NCI-H2081 (cell line): ENCODE measurements around the gene RHBDL1.
A peak's percentile ranks its signal among the peaks of the same experiment; 100 is the strongest.

Experiments
- DNase-seq, 2 experiments: peaks; one replicate each; lab custom pipeline; 2025; lab: John Stamatoyannopoulos, UW

Gene RHBDL1

GRCh38 chr16:674214-674881, 1.1 kb upstream of the RHBDL1 start:
- DNase-seq: no peak

DNA sequence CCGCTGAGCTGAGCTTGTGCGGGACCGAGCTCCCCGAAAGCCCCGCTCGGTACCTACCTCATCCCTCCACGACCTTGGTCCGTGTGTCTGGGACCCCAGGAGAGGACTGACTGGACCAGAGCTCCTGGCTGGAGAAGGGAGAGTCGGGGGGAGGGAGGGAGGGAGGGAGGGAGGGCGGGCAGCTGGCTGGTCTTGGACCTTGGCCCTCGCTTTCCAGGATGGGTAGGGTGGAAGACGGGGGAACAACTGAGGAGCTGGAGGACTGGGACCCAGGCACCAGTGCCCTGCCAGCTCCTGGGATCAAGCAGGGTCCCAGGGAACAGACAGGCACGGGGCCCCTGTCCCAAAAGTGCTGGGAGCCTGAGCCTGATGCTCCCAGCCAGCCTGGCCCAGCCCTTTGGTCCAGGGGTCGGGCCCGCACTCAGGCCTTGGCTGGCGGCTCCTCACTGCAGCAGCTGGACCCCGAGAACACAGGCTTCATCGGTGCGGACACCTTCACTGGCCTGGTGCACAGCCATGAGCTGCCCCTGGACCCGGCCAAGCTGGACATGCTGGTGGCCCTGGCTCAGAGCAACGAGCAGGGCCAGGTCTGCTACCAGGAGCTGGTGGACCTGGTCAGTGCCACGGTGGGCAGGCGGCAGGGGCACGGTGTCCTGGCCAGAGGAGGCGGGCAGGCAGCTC, 553 bp downstream of the RHBDL1 start:
- no peak for DNase-seq

GRCh38 chr16:676565-676902, 1.1 kb downstream of the RHBDL1 start:
- no peak for DNase-seq

- DNase-seq: peak; percentile 38 to 65
Observed at GRCh38 chr16:676913-677312, 1.4 kb downstream of the RHBDL1 start.

DNA sequence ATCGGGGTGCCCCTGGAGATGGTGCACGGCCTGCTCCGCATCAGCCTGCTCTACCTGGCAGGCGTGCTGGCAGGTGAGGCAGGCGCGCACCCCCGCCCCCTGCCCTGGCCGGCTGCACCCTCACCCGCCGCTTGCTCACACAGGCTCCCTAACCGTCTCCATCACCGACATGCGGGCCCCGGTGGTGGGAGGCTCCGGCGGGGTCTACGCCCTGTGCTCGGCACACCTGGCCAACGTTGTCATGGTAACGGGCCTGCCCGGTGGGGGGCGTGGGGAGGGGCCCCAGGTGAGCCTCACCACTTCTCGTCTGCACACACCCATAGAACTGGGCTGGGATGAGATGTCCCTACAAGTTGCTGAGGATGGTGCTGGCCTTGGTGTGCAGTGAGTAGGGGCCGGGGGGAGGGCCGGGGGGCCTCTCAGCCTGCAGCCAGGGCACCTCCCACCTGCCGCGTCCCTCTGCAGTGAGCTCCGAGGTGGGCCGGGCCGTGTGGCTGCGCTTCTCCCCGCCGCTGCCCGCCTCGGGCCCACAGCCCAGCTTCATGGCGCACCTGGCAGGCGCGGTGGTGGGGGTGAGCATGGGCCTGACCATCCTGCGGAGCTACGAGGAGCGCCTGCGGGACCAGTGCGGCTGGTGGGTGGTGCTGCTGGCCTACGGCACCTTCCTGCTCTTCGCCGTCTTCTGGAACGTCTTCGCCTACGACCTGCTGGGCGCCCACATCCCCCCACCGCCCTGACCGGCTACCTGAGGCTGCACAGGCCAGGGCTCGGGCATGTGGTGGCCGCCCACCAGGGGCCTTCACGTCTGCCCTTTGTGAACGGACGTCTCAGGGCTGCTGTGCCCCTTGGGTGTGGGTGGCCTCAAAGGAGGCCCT, 2.1 kb downstream of the RHBDL1 start:
- DNase-seq: peak; percentile 27 to 54

DNA sequence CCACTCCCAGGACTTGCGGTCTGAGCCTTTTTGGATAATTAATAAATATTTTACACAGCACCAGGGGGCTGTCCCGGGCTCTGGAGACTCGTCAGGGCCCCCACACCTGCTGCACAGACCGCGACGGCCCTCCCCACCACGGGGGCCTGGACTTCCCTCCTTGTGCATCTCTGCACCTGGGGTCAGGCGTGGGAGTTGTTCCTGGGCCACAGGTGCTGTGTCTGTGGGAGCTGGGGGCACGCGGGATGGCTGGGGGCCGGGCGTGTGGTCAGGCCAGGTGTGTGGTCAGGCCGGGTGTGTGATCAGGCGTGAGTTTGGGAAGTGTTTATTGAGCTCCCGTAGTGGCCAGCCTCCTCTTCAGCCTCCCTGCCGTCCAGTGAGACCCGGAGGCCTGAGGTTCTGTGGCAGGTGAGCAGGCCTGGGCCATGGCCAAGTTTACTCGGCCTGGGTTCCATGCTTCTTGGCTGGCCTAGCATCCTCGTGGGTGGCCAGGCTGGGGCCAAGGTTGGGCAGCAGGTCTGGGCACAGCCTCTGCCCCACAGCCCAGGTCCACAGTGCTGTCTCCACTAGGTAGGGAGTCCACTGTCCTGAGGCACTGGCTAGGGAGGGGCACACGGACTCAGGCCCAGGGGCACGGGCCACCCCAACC, 2.9 kb downstream of the RHBDL1 start:
- no peak for DNase-seq

GRCh38 chr16:678858-679813, 3.7 kb downstream of the RHBDL1 start:
- DNase-seq: peak; percentile 35 to 41

DNA sequence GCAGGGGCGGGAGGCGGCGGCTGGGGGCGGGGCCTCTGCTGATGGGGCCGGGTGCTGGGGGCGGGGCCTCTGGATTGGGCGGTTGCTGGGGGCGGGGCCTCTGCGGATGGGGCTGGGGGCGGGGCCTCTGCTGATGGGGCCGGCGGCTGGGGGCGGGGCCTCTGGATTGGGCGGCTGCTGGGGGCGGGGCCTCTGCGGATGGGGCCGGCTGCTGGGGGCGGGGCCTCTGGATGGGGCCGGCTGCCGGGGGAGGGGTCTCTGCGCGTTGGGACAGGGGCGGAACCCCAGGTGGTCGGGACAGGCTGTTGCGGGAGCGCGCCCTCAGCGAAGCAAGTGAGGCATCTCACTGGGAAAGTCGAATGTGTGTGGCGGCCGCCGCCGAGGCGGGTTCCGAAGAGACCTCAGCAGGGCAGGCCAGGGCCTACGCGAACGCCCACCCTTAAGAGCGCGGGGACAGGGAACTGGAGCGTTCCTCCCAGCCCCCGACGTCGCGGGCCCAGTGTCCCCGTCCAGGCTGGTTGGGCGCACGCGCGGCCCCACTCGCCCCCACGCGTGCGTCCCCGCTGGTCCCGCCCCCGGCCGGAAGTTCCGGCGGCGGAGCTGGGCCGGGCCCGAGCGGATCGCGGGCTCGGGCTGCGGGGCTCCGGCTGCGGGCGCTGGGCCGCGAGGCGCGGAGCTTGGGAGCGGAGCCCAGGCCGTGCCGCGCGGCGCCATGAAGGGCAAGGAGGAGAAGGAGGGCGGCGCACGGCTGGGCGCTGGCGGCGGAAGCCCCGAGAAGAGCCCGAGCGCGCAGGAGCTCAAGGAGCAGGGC, 4.5 kb downstream of the RHBDL1 start, which contains the start of gene STUB1:
Gene STUB1 (plus strand): TSS at position 597 of the 811 bp plus-strand sequence. CDS start 116 bp downstream, at position 713.
- DNase-seq: peak; percentile 75 to 85

DNA sequence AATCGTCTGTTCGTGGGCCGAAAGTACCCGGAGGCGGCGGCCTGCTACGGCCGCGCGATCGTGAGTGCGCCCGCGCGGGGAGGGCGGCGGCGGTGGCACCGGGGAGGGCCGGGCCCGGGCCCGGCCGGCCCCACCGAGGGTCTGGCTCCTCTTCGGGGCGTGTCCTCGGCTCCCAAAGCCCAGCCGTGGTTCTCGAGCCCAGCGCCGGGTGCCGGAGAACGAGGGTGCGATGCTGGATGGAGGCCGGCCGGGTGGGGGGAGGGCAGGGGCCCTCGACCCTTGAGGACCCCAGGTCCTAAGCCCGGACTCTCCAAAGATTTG, 5.1 kb downstream of the RHBDL1 start:
- DNase-seq: no peak

DNA sequence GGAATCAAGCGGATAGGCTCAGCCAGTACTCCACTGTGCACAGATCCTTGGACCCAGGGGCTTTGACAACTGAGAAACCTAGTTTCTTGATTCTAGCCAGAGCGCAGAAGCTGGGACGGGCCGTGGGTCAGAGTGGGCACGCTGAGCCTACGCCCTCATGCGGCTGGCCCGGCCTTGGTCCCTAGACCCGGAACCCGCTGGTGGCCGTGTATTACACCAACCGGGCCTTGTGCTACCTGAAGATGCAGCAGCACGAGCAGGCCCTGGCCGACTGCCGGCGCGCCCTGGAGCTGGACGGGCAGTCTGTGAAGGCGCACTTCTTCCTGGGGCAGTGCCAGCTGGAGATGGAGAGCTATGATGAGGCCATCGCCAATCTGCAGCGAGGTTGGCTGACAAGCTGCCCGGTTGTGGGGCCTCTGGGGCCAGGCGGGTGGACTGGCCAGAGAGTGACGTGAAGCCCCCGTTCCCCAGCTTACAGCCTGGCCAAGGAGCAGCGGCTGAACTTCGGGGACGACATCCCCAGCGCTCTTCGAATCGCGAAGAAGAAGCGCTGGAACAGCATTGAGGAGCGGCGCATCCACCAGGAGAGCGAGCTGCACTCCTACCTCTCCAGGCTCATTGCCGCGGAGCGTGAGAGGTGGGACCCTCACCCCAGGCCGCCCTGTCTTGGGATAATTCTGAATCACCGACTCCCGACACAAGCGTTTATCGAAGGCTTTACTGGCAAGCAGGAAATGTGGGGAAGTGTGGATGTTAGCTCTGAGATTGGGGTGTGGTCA, 5.7 kb downstream of the RHBDL1 start:
- peak in 1 of 2 experiments; percentile 38 for DNase-seq

DNA sequence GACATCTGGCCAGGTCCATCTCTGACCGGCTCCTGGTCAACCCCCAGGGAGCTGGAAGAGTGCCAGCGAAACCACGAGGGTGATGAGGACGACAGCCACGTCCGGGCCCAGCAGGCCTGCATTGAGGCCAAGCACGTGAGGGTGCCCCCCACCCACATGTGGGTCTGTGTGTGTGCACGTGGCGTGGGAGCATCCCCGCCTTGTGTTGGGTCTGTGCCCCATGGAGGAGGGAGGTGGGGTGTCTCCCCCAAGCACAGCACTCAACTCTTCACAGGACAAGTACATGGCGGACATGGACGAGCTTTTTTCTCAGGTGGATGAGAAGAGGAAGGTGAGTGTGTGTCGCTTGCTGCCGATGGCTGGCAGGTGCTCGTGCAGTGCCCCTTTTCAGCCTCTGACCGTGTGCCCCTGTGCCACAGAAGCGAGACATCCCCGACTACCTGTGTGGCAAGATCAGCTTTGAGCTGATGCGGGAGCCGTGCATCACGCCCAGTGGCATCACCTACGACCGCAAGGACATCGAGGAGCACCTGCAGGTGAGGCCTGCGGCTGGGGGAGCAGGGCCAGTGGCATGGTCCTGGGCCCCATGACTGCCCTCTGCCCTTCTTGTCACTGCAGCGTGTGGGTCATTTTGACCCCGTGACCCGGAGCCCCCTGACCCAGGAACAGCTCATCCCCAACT, 6.4 kb downstream of the RHBDL1 start:
- no peak for DNase-seq

DNA sequence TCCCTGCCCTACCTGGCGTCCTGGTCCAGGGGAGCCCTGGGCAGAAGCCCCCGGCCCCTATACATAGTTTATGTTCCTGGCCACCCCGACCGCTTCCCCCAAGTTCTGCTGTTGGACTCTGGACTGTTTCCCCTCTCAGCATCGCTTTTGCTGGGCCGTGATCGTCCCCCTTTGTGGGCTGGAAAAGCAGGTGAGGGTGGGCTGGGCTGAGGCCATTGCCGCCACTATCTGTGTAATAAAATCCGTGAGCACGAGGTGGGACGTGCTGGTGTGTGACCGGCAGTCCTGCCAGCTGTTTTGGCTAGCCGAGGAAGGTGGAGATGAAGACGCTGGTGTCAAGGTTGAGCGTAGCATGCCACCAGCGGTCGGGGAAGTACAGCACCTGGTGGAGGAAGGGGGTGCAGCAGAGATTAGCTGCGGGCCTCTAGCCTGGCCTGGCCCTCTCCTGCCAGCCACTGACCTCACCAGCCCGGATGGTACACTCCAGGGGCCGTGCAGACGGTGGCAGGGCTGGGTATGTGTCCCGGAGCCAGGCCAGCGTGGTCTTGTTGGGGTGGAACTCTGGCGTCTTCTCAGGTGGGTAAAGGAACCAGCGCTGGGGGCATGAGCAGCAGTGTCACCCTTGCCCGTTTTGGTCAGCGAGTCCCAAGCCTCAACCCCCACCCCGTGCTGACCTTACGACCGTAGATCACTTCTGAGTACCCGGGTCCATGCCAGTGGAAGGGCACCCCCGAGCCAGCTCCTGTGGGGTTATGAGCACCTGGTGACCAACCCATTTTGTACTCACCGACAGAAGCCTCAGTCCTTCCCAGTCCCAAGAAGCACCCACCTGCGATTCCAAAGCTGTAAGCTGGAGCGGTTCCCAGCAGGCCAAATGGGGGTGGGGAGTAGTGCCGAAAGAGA, 7.3 kb downstream of the RHBDL1 start:
- no peak for DNase-seq

DNA sequence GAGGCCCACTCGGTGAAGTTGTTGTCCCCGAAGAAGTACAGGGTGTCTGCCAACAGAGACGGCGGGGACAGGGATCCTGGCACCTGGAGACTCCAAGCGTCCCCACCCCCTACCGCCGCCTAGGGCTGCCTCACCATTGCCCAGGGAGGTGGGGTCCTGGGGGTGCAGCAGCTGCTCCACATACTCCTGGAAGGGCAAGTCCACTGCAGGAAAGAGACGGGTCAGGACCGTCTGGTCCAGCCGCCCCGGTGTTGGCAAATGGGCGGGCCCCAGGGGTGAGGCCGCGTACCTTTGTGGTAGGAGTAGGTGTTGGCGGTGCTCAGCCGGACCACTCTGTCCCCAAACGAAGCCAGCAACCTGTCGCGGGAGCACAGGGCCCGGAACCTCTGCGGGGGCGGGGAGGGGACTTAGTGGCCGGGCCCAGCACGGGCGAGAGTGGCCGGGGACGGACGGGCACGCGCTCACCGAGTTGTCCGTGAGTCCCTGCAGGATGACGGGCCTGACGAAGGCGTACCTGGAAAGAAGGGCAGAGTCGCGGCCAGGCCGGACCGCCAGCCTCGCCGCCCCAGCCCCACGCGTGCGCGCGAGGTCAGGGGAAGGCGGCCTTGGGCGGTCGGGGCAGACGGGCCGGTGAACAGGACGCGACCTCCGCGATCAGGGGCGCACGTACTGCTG, 8.1 kb downstream of the RHBDL1 start:
- DNase-seq: no peak

- DNase-seq: peak; percentile 96 to 97
Observed at GRCh38 chr16:684071-684794, 8.8 kb downstream of the RHBDL1 start, which contains the start of gene JMJD8. JMJD8 (minus strand) TSS chr16:684334; CDS start chr16:684319, 15 bp downstream.

- DNase-seq: peak; percentile 89 to 94
Observed at GRCh38 chr16:684961-685696, 9.7 kb downstream of the RHBDL1 start.

DNA sequence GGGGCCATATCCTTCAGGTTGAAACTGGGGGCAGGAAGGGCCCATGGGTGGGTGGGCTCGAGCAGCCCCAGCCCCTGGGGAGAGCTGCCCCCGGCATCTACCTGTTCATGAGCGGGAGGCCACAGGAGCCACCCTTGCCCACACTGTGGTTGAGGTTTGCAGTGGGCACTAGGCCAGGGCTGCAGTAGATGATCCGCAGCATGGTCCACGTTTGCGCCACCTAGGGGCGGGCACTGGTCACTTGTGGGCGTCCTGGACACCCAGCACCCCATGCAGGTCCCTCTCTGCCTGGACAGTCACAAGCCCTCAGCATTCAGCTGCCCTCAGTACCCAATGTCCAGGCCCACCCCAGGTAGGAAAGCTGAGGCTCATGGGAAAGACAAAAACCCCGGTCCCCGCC, 10.5 kb downstream of the RHBDL1 start:
- peak; percentile 55 to 75 for DNase-seq
